ENCODE data around the gene PSMA8.

GRCh38 chr18:26206488-26206887 is 72.8 kb downstream of the PSMA8 start:
- TF ChIP-seq, protein P1, sequence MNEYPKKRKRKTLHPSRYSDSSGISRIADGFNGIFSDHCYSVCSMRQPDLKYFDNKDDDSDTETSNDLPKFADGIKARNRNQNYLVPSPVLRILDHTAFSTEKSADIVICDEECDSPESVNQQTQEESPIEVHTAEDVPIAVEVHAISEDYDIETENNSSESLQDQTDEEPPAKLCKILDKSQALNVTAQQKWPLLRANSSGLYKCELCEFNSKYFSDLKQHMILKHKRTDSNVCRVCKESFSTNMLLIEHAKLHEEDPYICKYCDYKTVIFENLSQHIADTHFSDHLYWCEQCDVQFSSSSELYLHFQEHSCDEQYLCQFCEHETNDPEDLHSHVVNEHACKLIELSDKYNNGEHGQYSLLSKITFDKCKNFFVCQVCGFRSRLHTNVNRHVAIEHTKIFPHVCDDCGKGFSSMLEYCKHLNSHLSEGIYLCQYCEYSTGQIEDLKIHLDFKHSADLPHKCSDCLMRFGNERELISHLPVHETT (tag by site-specific recombination; IDR thresholded peaks at IDR 0.05), result no peak
- TF ChIP-seq ZNF704 (tag by site-specific recombination; IDR thresholded peaks at IDR 0.05) (no peak), ZNF514 (tag by site-specific recombination; IDR thresholded peaks at IDR 0.05) (no peak), CTCF (tag by site-specific recombination; IDR thresholded peaks at IDR 0.05) (no peak)
